OCI-LY3 (cell line): ENCODE data around the gene CWF19L2.
"Not testable (repeated sequence)": the region's sequence is repeated elsewhere in the genome, so short reads cannot be mapped to it uniquely, and the experiment has no call there.

Source experiments
- CTCF ChIP-seq: fragments of 200-600, 300-600 bp; sonication (generic); IDR thresholded peaks from 2 replicates; pipeline ENCODE4 v1.5.1; 2014; ENCODE audit warnings: antibody characterized with exemption, low read length, low read depth
- EZH2phosphoT487 ChIP-seq: fragments of 200-600 bp; shearing (Covaris generic); IDR thresholded peaks from 2 replicates; pipeline ENCODE4 v1.6.1; 2018; ENCODE audit warnings: antibody characterized with exemption, mixed run types, low read depth

- not testable (repeated sequence) for TF ChIP-seq CTCF, EZH2phosphoT487
Measured at GRCh38 chr11:107466275-107466866, 8.7 kb upstream of the CWF19L2 start.
